HepG2 (cell line): ENCODE data around the gene PDILT. TPM values are rescaled to one million over a fixed set of nuclear protein-coding genes. Genes with fewer than 3 reads are reported as not detected.

Experiments
- ATAD3A ChIP-seq: sonication (generic); formaldehyde crosslinking; IDR thresholded peaks from 2 replicates; pipeline ENCODE4 v1.4.0; 2020; ENCODE audit warnings: missing genetic modification reagents
- CBX2 ChIP-seq, 2 experiments: fragments of 200-600 bp in 1 of 2; sonication (generic); formaldehyde crosslinking in 1 of 2; IDR thresholded peaks; 2 replicates each; pipeline versions ENCODE4 v1.7.0 to v1.8.1; 2018 to 2022; ENCODE audit warnings: low read depth in 2 of 2, low read length in 1 of 2, mild to moderate bottlenecking in 1 of 2, missing genetic modification reagents in 1 of 2
- CREM ChIP-seq, 2 experiments: sonication (generic) in 1 of 2; formaldehyde crosslinking in 1 of 2; IDR thresholded peaks; 2 replicates each; pipeline versions ENCODE4 v1.4.0 to v1.6.1; 2016 to 2020; ENCODE audit warnings: antibody characterized with exemption in 1 of 2, mild to moderate bottlenecking in 1 of 2, missing genetic modification reagents in 1 of 2
- IKZF4 ChIP-seq: sonication (generic); formaldehyde crosslinking; IDR thresholded peaks from 2 replicates; pipeline ENCODE4 v1.5.1; 2020; ENCODE audit warnings: borderline replicate concordance, mild to moderate bottlenecking, low read depth, missing genetic modification reagents; ENCODE audit errors: not compliant biosample characterization
- MED13 ChIP-seq: sonication (generic); formaldehyde crosslinking; IDR thresholded peaks from 2 replicates; pipeline ENCODE4 v1.5.0; 2020; ENCODE audit warnings: missing genetic modification reagents
- MEIS2 ChIP-seq: sonication (generic); formaldehyde crosslinking; IDR thresholded peaks from 2 replicates; pipeline ENCODE4 v1.9.0; 2021; ENCODE audit warnings: mild to moderate bottlenecking, missing genetic modification reagents
- MTF1 ChIP-seq: sonication (generic); formaldehyde crosslinking; IDR thresholded peaks from 2 replicates; pipeline ENCODE4 v1.5.0; 2020; ENCODE audit warnings: missing genetic modification reagents
- NR1H2 ChIP-seq: sonication (generic); formaldehyde crosslinking; IDR thresholded peaks from 2 replicates; pipeline ENCODE4 v1.8.1; 2022; ENCODE audit warnings: low read depth, missing genetic modification reagents, borderline replicate concordance
- NR2F1 ChIP-seq, 2 experiments: fragments of 450-650 bp in 1 of 2; formaldehyde crosslinking in 1 of 2; IDR thresholded peaks; 2 replicates each; pipeline versions ENCODE4 v1.5.0 to v1.6.1; 2016 to 2020; ENCODE audit warnings: mild to moderate bottlenecking in 1 of 2, missing compliant biosample characterization in 1 of 2, missing genetic modification reagents in 1 of 2, moderate library complexity in 1 of 2
- POGZ ChIP-seq: sonication (generic); formaldehyde crosslinking; IDR thresholded peaks from 2 replicates; pipeline ENCODE4 v1.4.0; 2020; ENCODE audit warnings: mild to moderate bottlenecking, missing genetic modification reagents
- RCOR2 ChIP-seq: IDR thresholded peaks from 2 replicates; pipeline ENCODE4 v1.6.1; 2016; ENCODE audit warnings: missing biosample characterization, missing genetic modification reagents
- ZFYVE20 ChIP-seq: sonication (generic); formaldehyde crosslinking; IDR thresholded peaks from 2 replicates; pipeline ENCODE4 v1.8.0; 2023; ENCODE audit warnings: low read depth, mild to moderate bottlenecking, moderate library complexity, missing genetic modification reagents, borderline replicate concordance
- ZNF468 ChIP-seq: sonication (generic); formaldehyde crosslinking; IDR thresholded peaks from 2 replicates; pipeline ENCODE4 v1.8.0; 2022; ENCODE audit warnings: mild to moderate bottlenecking, moderate library complexity, missing genetic modification reagents
- ZNF567 ChIP-seq: sonication (generic); formaldehyde crosslinking; IDR thresholded peaks from 2 replicates; pipeline ENCODE4 v1.8.1; 2023; ENCODE audit warnings: mild to moderate bottlenecking, missing genetic modification reagents, borderline replicate concordance
- ZNF724P ChIP-seq: sonication (generic); formaldehyde crosslinking; IDR thresholded peaks from 2 replicates; pipeline ENCODE4 v1.8.0; 2022; ENCODE audit warnings: missing genetic modification reagents, borderline replicate concordance
- ZNF75D ChIP-seq: sonication (generic); formaldehyde crosslinking; IDR thresholded peaks from 2 replicates; pipeline ENCODE4 v1.8.1; 2023; ENCODE audit warnings: missing genetic modification reagents, mild to moderate bottlenecking, borderline replicate concordance
- polyA plus RNA-seq, 8 experiments: library from polyadenylated mRNA; depleted of rRNA in 3 of 8; stranded (reverse) in 7 of 8; unstranded in 1 of 8; fragments of >200 nt; fragmentation: Illumina TruSeq in 4 of 8; extraction: Trizol in 4 of 8; gene quantifications; 2 replicates each; pipeline versions ENCODE4 v1.2.1 to v1.2.3, GENCODE V29; 2011 to 2016; ENCODE audit warnings: low read depth in 4 of 8, missing spikeins in 1 of 8, mixed read lengths in 1 of 8; ENCODE audit not compliant: insufficient read depth in 1 of 8
- total RNA-seq, 5 experiments: library from RNA; depleted of rRNA; stranded (reverse); fragments of >200 nt; fragmentation: Illumina TruSeq; extraction: Trizol; gene quantifications; 2 replicates each; pipeline ENCODE4 v1.2.3, GENCODE V29; 2016; ENCODE audit warnings: low read depth in 1 of 5
- TF ChIP-seq, protein P1 (sequence below): IDR thresholded peaks from 2 replicates; pipeline ENCODE4 v1.6.1; 2016; ENCODE audit warnings: missing compliant biosample characterization, missing genetic modification reagents, borderline replicate concordance
- TF ChIP-seq, protein P2 (sequence below): sonication (generic); formaldehyde crosslinking; IDR thresholded peaks from 2 replicates; pipeline ENCODE4 v1.4.0; 2020; ENCODE audit warnings: mild to moderate bottlenecking, missing genetic modification reagents
- TF ChIP-seq, protein P3 (sequence below): sonication (generic); formaldehyde crosslinking; IDR thresholded peaks from 2 replicates; pipeline ENCODE4 v1.8.1; 2023; ENCODE audit warnings: mild to moderate bottlenecking, moderate library complexity, missing genetic modification reagents
- TF ChIP-seq, protein P4 (sequence below): IDR thresholded peaks from 2 replicates; pipeline ENCODE4 v1.6.1; 2016; ENCODE audit warnings: missing genetic modification reagents, missing compliant biosample characterization

The PDILT gene
- total and polyA plus RNA-seq, 2 of the 13 experiments (the other 11 are each of a cell fraction or from before 2014, with no cell fraction given), result not detected

DNA sequence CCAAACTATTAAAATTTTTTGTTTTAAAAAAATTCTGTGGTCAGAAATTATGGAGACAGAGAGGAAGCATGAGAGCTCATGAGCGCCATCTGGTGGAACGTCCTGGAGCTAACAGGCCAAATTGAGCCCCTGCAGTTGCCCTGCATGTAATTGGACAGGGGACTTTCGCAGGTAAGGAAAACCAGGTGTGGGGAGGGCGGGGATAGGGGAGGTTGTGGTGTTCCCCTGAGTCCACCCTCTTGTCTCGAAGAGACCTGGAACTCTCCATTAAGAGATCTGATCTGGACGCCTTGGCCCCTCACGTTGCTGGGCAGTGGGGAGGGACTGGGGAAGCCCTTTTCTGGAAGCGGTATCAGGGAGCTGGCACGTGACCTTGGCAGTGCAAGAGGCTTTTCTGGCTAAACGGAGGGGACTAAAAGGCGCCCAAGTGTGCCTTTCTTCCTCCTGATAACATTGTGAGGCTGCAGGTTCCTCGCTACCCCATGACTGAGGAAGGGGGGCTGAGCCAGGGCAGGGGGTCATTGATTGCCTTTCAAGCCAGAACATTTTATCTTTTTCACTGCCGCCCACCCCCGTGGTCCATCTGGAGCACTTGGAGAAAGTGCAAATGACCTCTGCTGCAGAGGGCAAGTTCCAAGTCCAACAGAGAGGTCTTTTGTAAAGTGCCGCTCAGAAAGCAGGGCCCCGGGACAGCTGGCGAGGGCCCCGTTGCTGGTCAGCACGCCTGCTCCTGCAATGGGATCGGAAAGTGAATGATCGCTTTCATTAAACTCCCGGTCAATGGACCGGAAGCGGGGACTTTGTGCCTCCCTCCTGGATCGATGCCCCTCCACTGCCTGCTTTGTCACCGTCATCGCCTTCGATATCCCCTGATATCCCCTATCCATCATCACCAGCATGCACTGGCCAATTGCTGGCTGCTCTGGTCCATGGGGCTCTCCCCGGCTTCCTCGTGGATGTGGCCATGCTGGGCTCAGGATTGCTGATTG lies 18.4 kb downstream of the PDILT start (continued):
- TF ChIP-seq, protein P1, sequence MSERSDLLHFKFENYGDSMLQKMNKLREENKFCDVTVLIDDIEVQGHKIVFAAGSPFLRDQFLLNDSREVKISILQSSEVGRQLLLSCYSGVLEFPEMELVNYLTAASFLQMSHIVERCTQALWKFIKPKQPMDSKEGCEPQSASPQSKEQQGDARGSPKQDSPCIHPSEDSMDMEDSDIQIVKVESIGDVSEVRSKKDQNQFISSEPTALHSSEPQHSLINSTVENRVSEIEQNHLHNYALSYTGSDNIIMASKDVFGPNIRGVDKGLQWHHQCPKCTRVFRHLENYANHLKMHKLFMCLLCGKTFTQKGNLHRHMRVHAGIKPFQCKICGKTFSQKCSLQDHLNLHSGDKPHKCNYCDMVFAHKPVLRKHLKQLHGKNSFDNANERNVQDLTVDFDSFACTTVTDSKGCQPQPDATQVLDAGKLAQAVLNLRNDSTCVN (CRISPR knock-in tag), result no peak
- TF ChIP-seq, protein P2, sequence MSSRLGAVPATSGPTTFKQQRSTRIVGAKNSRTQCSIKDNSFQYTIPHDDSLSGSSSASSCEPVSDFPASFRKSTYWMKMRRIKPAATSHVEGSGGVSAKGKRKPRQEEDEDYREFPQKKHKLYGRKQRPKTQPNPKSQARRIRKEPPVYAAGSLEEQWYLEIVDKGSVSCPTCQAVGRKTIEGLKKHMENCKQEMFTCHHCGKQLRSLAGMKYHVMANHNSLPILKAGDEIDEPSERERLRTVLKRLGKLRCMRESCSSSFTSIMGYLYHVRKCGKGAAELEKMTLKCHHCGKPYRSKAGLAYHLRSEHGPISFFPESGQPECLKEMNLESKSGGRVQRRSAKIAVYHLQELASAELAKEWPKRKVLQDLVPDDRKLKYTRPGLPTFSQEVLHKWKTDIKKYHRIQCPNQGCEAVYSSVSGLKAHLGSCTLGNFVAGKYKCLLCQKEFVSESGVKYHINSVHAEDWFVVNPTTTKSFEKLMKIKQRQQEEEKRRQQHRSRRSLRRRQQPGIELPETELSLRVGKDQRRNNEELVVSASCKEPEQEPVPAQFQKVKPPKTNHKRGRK (CRISPR knock-in tag), result no peak; the same call in none of the 2 replicates
- no peak for TF ChIP-seq MED13
- TF ChIP-seq ZFYVE20, result no peak
- TF ChIP-seq, protein P3, sequence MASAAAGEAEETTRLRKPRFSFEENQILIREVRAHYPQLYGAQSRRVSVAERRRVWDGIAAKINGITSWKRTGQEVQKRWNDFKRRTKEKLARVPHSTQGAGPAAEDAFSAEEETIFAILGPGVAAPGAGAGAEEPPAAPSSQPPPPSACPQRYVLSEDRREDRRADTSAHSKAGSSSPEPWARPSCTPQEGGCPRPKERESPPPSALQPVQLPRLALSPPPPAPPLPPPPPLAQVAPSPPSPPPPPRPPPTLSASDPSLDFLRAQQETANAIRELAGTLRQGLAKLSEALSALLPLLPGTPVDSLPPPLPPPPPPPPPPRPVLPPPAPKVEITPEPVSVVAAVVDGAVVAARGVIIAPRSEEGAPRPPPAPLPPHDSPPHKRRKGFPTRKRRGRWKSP (CRISPR knock-in tag), result peak; percentile 59; the same call in 1 of the 2 replicates
- 0 out of 2 replicates have a peak, but pooled peaks have one; percentile 69 for TF ChIP-seq NR1H2 (CRISPR knock-in tag)
- peak; percentile 83; the same call in 1 of the 2 replicates for TF ChIP-seq POGZ
- TF ChIP-seq, protein P4, sequence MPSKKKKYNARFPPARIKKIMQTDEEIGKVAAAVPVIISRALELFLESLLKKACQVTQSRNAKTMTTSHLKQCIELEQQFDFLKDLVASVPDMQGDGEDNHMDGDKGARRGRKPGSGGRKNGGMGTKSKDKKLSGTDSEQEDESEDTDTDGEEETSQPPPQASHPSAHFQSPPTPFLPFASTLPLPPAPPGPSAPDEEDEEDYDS (CRISPR knock-in tag), result no peak
- peak; percentile 57 to 82; a peak in 3 of 4 replicates for TF ChIP-seq NR2F1 (CRISPR knock-in tag; IDR thresholded peaks at IDR 0.05)
- TF ChIP-seq MEIS2, result peak; percentile 54; the same call in 1 of the 2 replicates
- no peak for TF ChIP-seq ZNF75D (CRISPR knock-in tag)
- no peak for TF ChIP-seq ATAD3A
- peak; percentile 56 for TF ChIP-seq IKZF4 (CRISPR knock-in tag)
- 0 out of 2 replicates have a peak, but pooled peaks have one; percentile 43 for TF ChIP-seq RCOR2 (CRISPR knock-in tag)
- peak; percentile 67; the same call in 1 of the 2 replicates for TF ChIP-seq CREM (IDR thresholded peaks at IDR 0.05)
- TF ChIP-seq CREM (CRISPR knock-in tag; IDR thresholded peaks at IDR 0.05), result no peak
- TF ChIP-seq ZNF567, result peak; percentile 86
- TF ChIP-seq ZNF724P (CRISPR knock-in tag), result peak; percentile 66
- TF ChIP-seq ZNF468, result no peak
- TF ChIP-seq MTF1, result no peak
- no peak for TF ChIP-seq CBX2 (IDR thresholded peaks at IDR 0.05; ENCODE audit: low read depth, low read length)
- TF ChIP-seq CBX2 (CRISPR knock-in tag; IDR thresholded peaks at IDR 0.05; ENCODE audit: low read depth), result no peak
